Neuronal stem cell (in vitro differentiated cells): ENCODE data around the gene VWA8.

ENCODE experiments used
- DNase-seq: peaks from one replicate; pipeline ENCODE4 v3.0.0-alpha.2; 2013; ENCODE audit warnings: low spot score
- H2AFZ ChIP-seq: one replicate; pipeline ENCODE4 v1.6.1; 2013; ENCODE audit warnings: mild to moderate bottlenecking, low read length, inconsistent platforms
- H2AK5ac ChIP-seq: 2 replicates; pipeline ENCODE4 v1.6.1; 2013; ENCODE audit warnings: low read depth, mild to moderate bottlenecking, inconsistent platforms, low read length, moderate library complexity, mixed read lengths
- H2BK120ac ChIP-seq: 2 replicates; pipeline ENCODE4 v1.6.1; 2013; ENCODE audit warnings: low read depth, mild to moderate bottlenecking, inconsistent platforms, low read length, moderate library complexity, mixed read lengths
- H2BK12ac ChIP-seq: one replicate; pipeline ENCODE4 v1.6.1; 2013; ENCODE audit warnings: low read length, inconsistent platforms
- H2BK15ac ChIP-seq: 2 replicates; pipeline ENCODE4 v1.6.1; 2013; ENCODE audit warnings: mild to moderate bottlenecking, low read length, inconsistent platforms, mixed read lengths
- H2BK5ac ChIP-seq: one replicate; pipeline ENCODE4 v1.6.1; 2013; ENCODE audit warnings: inconsistent platforms, mild to moderate bottlenecking, low read length, moderate library complexity
- H3K14ac ChIP-seq: one replicate; pipeline ENCODE4 v1.6.1; 2013; ENCODE audit warnings: low read length, inconsistent platforms
- H3K18ac ChIP-seq: 2 replicates; pipeline ENCODE4 v1.6.1; 2013; ENCODE audit warnings: low read length, inconsistent platforms
- H3K23ac ChIP-seq: 2 replicates; pipeline ENCODE4 v1.6.1; 2013; ENCODE audit warnings: low read depth, mild to moderate bottlenecking, mixed read lengths, low read length, inconsistent platforms; ENCODE audit not compliant: poor library complexity
- H3K27ac ChIP-seq: replicated peaks from 3 replicates; pipeline ENCODE4 v1.5.1; 2013; ENCODE audit warnings: low read length, inconsistent platforms
- H3K27me3 ChIP-seq, 3 experiments: 2 replicates each; pipeline ENCODE4 v1.6.1; 2013; ENCODE audit warnings: low read length in 3 of 3, mild to moderate bottlenecking in 2 of 3, inconsistent platforms in 1 of 3, low read depth in 1 of 3, mixed read lengths in 1 of 3, moderate library complexity in 1 of 3; ENCODE audit not compliant: control insufficient read depth in 3 of 3, insufficient read depth in 3 of 3
- H3K36me3 ChIP-seq, 2 donors: replicated peaks in 1 of 2; 2 replicates each; pipeline ENCODE4 v1.6.1; 2013; ENCODE audit warnings: low read length in 2 of 2; ENCODE audit not compliant: control insufficient read depth in 2 of 2, insufficient read depth in 2 of 2
- H3K4ac ChIP-seq: 2 replicates; pipeline ENCODE4 v1.6.1; 2013; ENCODE audit warnings: inconsistent platforms, mild to moderate bottlenecking, low read length, moderate library complexity
- H3K4me1 ChIP-seq, 2 donors: 1 replicate in 1 of 2; 2 replicates in 1 of 2; pipeline ENCODE4 v1.6.1; 2013; ENCODE audit warnings: low read length in 2 of 2, low read depth in 1 of 2; ENCODE audit not compliant: control insufficient read depth in 2 of 2, insufficient read depth in 1 of 2
- H3K4me2 ChIP-seq: one replicate; pipeline ENCODE4 v1.6.1; 2013; ENCODE audit warnings: mild to moderate bottlenecking, low read length, inconsistent platforms; ENCODE audit not compliant: insufficient read depth, poor library complexity, severe bottlenecking
- H3K4me3 ChIP-seq, 2 donors: 2 replicates each; pipeline ENCODE4 v1.5.1; 2013; ENCODE audit warnings: low read length in 2 of 2, mild to moderate bottlenecking in 2 of 2, inconsistent platforms in 1 of 2, moderate library complexity in 1 of 2
- H3K79me1 ChIP-seq: one replicate; pipeline ENCODE4 v1.6.1; 2013; ENCODE audit warnings: low read depth, mild to moderate bottlenecking, inconsistent platforms, low read length, moderate library complexity
- H3K9ac ChIP-seq: one replicate; pipeline ENCODE4 v1.6.1; 2013; ENCODE audit warnings: mild to moderate bottlenecking, low read depth, low read length, inconsistent platforms; ENCODE audit not compliant: poor library complexity
- H3K9me3 ChIP-seq, 2 donors: replicated peaks in 1 of 2; 2 replicates each; pipeline versions ENCODE3 to v1.6.1; 2013; ENCODE audit warnings: low read length in 2 of 2, mild to moderate bottlenecking in 2 of 2, inconsistent platforms in 1 of 2, low read depth in 1 of 2, mixed read lengths in 1 of 2, moderate library complexity in 1 of 2; ENCODE audit not compliant: control insufficient read depth in 2 of 2, insufficient read depth in 1 of 2
- H4K8ac ChIP-seq: one replicate; pipeline ENCODE4 v1.6.1; 2013; ENCODE audit warnings: low read depth, mild to moderate bottlenecking, inconsistent platforms, low read length, moderate library complexity
- H4K91ac ChIP-seq: one replicate; pipeline ENCODE4 v1.6.1; 2013; ENCODE audit warnings: low read length, low read depth, mild to moderate bottlenecking, inconsistent platforms; ENCODE audit not compliant: poor library complexity
- WGBS, 2 donors: extraction: QIAGEN DNeasy Blood & Tissue Kit; methylation state at CpG; one replicate each; pipeline ENCODE4 v1.1.7; 2013; ENCODE audit warnings: missing lambda C conversion rate in 2 of 2, mixed read lengths in 1 of 2; ENCODE audit not compliant: insufficient read length in 2 of 2, insufficient replicate concordance in 1 of 2; ENCODE audit errors: extremely low coverage in 2 of 2; 5-methylcytosine and 5-hydroxymethylcytosine counted together

VWA8 gene

DNA sequence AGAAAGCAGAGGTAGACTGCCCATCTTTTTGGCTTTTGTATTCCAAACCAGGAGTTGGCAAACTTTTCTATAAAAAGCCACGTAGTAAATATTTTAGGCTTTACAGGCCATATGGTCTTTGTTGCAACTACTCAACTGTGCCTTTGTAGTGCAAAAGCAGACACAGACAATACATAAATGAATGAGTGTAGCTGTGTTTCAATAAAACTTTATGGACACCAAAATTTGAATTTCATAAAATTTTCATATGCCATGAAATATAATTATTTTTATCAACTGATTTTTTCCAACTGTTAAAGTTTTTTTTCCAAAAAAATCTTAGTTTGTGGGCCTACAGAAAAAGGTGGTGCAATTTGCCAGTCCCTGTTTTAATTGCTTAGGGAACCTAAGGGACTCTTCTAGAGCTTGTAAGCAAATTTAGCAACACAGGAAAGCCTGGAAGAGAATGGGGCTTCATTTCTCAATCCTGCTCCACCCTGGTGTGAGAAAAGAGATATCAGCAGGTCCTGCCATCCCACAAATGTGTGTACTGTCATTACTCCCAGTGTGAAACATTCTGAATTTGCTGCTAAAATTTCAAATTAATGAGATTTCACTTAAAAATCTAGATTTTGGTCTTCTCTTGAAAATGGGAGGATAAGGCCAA, 309.4 kb downstream of the VWA8 start:
- Histone ChIP-seq H3K4me1 (peaks cover 0 to 4% of the 10 kb centered on the region in 2 donors), H3K18ac (no peak overlapping the region), H3K79me1 (no peaks in the 10 kb centered on the region), H3K14ac (no peak overlapping the region), H3K27ac (no peak overlapping the region), H3K36me3 (no peaks in the 10 kb centered on the region), H3K9ac (no peak overlapping the region), H3K4ac (no peak overlapping the region), H3K23ac (no peak overlapping the region), H2BK12ac (no peak overlapping the region), H3K9me3 (peaks cover 0 to 6% of the 10 kb centered on the region in 2 donors), H3K27me3 (no peaks in the 10 kb centered on the region), H3K4me3 (no peak overlapping the region), H4K91ac (no peak overlapping the region), H2BK15ac (no peak overlapping the region), H2AK5ac (no peak overlapping the region), H2AFZ (no peak overlapping the region), H2BK120ac (no peak overlapping the region), H4K8ac (no peak overlapping the region), H2BK5ac (no peak overlapping the region), H3K4me2 (no peak overlapping the region)
- no peak for DNase-seq
- WGBS, 2 donors, result no CpG with 5 or more reads among the region's 1 CpG

DNA sequence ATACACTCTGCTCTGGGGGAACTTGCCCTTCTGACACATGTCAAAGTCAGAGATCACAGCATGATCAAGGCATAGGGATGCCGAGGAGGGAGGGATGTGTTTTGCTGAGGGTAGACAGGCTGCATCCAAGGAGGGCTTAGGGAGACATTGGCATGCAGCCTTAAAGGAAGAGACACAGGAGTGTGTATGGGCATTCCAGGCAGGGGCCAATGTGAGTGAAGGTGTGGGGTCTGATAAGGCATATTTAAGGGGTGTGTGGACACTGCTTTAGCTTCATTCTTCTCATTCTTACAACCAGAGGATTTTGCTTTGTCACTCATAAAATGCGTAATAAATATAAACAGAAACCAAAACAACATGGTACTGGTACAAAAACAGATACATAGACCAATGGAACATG, 310.2 kb downstream of the VWA8 start:
- H3K23ac ChIP-seq, result no peak overlapping the region
- no peak overlapping the region for H3K27ac ChIP-seq
- no peak overlapping the region for H3K4ac ChIP-seq
- no peak overlapping the region for H4K91ac ChIP-seq
- H3K27me3 ChIP-seq, result no peaks in the 10 kb centered on the region
- no peak overlapping the region for H2BK15ac ChIP-seq
- H3K4me3 ChIP-seq, result no peak overlapping the region
- H3K4me2 ChIP-seq, result no peak overlapping the region
- WGBS, 2 donors, result no CpG with 5 or more reads among the region's 2 CpGs
- no peak overlapping the region for H2AFZ ChIP-seq
- H3K18ac ChIP-seq, result no peak overlapping the region
- H3K9ac ChIP-seq, result no peak overlapping the region
- H3K4me1 ChIP-seq, result peaks cover 0 to 4% of the 10 kb centered on the region in 2 donors
- no peaks in the 10 kb centered on the region for H3K36me3 ChIP-seq
- no peak overlapping the region for H3K14ac ChIP-seq
- H2BK5ac ChIP-seq, result no peak overlapping the region
- no peak overlapping the region for H2BK120ac ChIP-seq
- no peak overlapping the region for H2AK5ac ChIP-seq
- no peak for DNase-seq
- peaks cover 0 to 6% of the 10 kb centered on the region in 2 donors for H3K9me3 ChIP-seq
- H3K79me1 ChIP-seq, result no peaks in the 10 kb centered on the region
- no peak overlapping the region for H4K8ac ChIP-seq
- H2BK12ac ChIP-seq, result no peak overlapping the region

DNA sequence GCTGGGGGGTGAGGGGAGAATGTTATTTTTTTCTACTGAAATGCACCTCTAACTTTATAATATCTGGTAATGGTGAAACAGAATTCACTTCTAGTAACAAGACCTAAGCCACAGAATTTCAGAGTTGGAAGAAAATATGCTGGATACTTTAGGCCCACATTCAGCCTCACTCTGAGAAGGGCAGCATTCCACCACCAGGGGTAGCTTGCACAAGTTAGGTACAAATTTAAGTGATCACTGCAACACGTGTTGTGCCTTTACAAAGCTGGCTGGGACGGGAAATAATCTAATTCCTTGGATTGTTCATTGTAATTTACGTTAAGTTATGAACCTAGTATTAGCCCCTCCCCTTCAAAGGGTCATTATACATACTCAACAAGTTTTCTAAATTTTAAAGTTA, 311.2 kb downstream of the VWA8 start:
- Histone ChIP-seq H3K18ac (no peak overlapping the region), H3K36me3 (no peaks in the 10 kb centered on the region), H3K4me1 (peaks cover 0 to 4% of the 10 kb centered on the region in 2 donors), H4K8ac (no peak overlapping the region), H3K9me3 (peaks cover 0 to 6% of the 10 kb centered on the region in 2 donors), H3K14ac (no peak overlapping the region), H3K27ac (no peak overlapping the region), H2AK5ac (no peak overlapping the region), H2BK5ac (no peak overlapping the region), H3K9ac (no peak overlapping the region), H3K27me3 (no peaks in the 10 kb centered on the region), H2AFZ (no peak overlapping the region), H3K4me2 (no peak overlapping the region), H4K91ac (no peak overlapping the region), H3K23ac (no peak overlapping the region), H2BK120ac (no peak overlapping the region), H2BK15ac (no peak overlapping the region), H3K4me3 (no peak overlapping the region), H3K4ac (no peak overlapping the region), H2BK12ac (no peak overlapping the region), H3K79me1 (no peaks in the 10 kb centered on the region)
- no peak for DNase-seq
- WGBS, 2 donors, result no CpG with 5 or more reads among the region's 3 CpGs

DNA sequence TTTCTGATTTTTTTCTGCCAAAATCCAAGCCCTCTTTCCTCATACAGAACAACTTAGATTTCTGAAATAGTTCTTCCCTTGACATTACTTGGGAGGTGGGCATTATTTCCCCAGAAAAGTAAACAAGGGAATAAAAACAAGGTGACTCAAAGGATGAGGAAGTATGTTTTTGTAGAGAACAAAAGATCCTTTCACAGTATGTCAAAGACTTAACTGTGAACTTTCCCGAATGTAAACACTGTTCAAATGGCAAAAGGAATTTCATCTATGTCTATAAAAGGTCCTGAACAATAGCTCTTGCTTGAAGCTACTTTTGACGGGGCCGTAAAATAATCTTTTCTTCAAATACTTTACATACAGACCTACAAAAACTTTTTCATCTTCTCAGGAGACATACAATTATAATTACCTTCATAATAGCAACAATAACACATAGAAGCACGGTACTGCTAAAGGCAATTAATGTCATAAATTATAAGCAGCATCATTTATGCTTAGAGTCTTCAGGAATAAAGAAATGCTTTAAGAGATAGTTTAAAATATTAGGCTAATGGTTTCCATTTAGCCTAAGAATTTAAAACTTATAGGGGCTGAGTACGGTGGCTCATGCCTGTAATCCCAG, 312.5 kb downstream of the VWA8 start:
- H3K27ac ChIP-seq, result no peak overlapping the region
- H2BK120ac ChIP-seq, result no peak overlapping the region
- H3K4me3 ChIP-seq, result no peak overlapping the region
- no peaks in the 10 kb centered on the region for H3K27me3 ChIP-seq
- DNase-seq, result no peak
- H2BK12ac ChIP-seq, result no peak overlapping the region
- WGBS, 2 donors, result no CpG with 5 or more reads among the region's 5 CpGs
- H3K23ac ChIP-seq, result no peak overlapping the region
- no peak overlapping the region for H3K9ac ChIP-seq
- no peak overlapping the region for H3K4me2 ChIP-seq
- H2AFZ ChIP-seq, result no peak overlapping the region
- H2BK5ac ChIP-seq, result no peak overlapping the region
- no peak overlapping the region for H2BK15ac ChIP-seq
- no peaks in the 10 kb centered on the region for H3K79me1 ChIP-seq
- H2AK5ac ChIP-seq, result no peak overlapping the region
- no peak overlapping the region for H3K18ac ChIP-seq
- no peak overlapping the region for H3K4ac ChIP-seq
- H3K4me1 ChIP-seq, result peaks cover 2 to 6% of the 10 kb centered on the region in 2 donors
- H4K8ac ChIP-seq, result no peak overlapping the region
- no peak overlapping the region for H4K91ac ChIP-seq
- no peak overlapping the region for H3K14ac ChIP-seq
- no peaks in the 10 kb centered on the region for H3K36me3 ChIP-seq
- H3K9me3 ChIP-seq, result no peaks in the 10 kb centered on the region
